Endometrial microvascular endothelial cells (primary cell): ENCODE results near the gene PTPN23. TPM values are rescaled to one million over a fixed set of nuclear protein-coding genes. Genes with fewer than 3 reads are reported as not detected.
"Not testable (repeated sequence)": the region's sequence is repeated elsewhere in the genome, so short reads cannot be mapped to it uniquely, and the experiment has no call there.

Experiments
- in situ Hi-C: cut with HindIII; loops from 2 replicates; pipeline ENCODE4 v1.10.0; 2017; ENCODE audit warnings: low sequenced_read_pairs, low pct_unique_long_range_greater_than_20kb; ENCODE audit errors: inconsistent ontology term
- total RNA-seq: library from RNA; depleted of rRNA; stranded (reverse); fragments of >200 nt; gene quantifications from one replicate; pipeline ENCODE4 v1.2.3, GENCODE V29; 2015; ENCODE audit errors: inconsistent ontology term

Gene PTPN23, protein sequence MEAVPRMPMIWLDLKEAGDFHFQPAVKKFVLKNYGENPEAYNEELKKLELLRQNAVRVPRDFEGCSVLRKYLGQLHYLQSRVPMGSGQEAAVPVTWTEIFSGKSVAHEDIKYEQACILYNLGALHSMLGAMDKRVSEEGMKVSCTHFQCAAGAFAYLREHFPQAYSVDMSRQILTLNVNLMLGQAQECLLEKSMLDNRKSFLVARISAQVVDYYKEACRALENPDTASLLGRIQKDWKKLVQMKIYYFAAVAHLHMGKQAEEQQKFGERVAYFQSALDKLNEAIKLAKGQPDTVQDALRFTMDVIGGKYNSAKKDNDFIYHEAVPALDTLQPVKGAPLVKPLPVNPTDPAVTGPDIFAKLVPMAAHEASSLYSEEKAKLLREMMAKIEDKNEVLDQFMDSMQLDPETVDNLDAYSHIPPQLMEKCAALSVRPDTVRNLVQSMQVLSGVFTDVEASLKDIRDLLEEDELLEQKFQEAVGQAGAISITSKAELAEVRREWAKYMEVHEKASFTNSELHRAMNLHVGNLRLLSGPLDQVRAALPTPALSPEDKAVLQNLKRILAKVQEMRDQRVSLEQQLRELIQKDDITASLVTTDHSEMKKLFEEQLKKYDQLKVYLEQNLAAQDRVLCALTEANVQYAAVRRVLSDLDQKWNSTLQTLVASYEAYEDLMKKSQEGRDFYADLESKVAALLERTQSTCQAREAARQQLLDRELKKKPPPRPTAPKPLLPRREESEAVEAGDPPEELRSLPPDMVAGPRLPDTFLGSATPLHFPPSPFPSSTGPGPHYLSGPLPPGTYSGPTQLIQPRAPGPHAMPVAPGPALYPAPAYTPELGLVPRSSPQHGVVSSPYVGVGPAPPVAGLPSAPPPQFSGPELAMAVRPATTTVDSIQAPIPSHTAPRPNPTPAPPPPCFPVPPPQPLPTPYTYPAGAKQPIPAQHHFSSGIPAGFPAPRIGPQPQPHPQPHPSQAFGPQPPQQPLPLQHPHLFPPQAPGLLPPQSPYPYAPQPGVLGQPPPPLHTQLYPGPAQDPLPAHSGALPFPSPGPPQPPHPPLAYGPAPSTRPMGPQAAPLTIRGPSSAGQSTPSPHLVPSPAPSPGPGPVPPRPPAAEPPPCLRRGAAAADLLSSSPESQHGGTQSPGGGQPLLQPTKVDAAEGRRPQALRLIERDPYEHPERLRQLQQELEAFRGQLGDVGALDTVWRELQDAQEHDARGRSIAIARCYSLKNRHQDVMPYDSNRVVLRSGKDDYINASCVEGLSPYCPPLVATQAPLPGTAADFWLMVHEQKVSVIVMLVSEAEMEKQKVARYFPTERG (N-terminal part only)
- total RNA-seq: 21.6 TPM

DNA sequence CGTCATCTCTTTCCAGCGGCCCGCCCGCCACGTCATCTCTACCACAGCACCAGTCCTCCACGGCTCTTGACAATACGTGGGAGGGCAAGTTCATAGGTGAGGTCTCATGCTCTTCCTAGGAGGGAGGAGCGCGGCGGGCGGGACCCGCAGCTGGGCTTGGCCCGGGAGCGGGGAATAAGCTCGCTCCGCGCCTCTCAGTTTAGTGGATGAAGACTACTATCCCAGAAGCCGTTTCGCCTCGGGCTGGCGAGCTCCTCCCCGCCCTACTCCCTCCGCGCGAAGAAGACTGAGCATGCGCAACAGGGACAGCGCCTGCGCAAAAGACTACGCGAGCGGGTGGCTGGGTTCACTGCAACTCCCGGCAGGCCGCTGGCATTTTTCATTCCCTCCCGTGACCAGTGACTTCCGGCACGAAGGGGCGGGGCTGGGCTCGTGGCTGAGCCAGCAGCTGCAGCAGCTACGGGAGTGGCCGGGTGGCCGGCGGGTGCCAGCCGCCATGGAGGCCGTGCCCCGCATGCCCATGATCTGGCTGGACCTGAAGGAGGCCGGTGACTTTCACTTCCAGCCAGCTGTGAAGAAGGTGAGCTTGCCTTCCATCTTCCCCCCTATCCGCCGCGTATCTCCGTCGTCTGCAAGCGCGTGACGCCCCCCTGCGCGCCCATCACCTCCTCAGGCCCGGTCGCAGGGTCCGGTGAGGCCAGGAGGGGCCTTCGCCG lies at the start of gene PTPN23:
Gene PTPN23 (plus strand): TSS at position 421 of the 716 bp plus-strand sequence. CDS start 76 bp downstream, at position 497.
- in situ Hi-C loops: no loop called here

DNA sequence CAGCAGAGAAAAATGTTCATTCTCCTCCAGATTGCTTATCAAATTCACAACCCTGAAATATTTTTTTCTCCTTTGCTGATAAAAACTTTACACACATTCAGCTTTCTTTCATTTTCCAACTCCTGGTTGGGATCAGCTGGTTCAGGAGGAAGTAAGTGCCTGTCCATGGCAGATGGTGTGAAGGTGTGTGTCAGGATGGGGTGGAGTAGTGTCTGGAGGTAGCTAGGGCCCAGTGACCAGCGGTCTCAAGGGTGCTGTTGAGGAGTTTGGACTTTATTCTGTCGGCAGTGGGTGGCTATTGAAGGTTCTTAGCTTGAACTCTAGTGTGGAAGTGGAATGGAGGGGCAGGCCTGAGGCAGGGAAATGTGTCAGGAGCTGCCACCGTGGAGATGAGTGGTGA lies 46.9 kb upstream of the PTPN23 start:
- in situ Hi-C loops: no loop called here

DNA sequence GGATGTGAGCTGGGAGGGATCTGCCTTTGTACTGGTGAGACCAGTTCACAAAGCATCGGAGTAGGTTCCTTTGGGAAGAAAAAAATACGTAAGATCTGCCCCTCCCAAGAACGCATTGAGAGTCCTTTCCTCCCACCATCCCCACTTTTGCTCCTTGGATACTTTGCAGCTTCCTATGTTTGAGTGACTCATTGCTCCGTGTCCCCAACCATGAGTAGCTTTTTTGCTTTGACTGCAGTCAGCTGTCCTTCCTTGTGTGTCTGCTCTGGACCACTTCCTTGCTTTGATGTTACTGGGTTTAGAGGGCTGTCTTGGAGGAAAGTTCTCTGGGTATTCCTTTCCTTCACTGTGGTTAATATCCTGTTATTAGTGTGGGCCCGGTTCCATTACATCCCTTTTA lies 43.2 kb upstream of the PTPN23 start:
- in situ Hi-C loops: no loop called here

DNA sequence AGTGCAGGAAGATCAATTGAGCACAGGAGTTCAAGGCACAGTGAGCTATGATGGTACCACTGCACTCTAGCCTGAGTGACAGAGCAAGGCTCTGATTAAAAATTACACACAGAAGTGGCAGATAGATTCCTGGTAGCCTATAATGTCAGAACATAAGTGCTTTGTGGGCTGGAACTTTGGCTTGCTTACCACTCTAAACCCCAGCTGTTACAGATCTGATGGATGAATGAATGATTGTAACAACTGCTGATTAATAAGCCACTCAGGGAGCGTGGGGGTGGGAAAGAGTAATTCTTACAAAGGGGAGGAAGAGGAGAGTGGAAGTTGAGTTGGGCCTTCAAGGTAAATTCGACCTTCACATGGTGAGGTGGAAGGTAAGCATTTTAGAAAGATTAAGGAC lies 40.9 kb upstream of the PTPN23 start:
- in situ Hi-C loops: no loop called here

DNA sequence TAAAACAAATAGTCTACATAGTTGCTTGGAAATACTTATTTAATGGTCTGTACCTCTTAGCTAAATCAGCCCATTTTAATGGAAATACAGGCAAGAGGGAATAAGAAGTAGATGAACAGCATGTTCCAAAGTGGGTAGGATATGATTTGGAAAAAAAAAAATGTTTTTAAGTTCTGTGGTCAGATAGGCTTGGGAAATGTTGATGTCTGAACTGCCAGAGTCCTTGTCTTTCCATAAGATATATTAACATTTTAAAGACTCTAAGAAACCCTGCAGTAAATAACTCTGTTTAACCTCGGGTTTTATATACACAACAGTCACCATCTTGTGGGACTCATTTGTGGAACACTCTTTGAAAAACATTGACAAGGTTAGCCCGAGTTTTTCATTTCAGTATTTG lies 40.0 kb upstream of the PTPN23 start:
- in situ Hi-C loops: no loop called here

DNA sequence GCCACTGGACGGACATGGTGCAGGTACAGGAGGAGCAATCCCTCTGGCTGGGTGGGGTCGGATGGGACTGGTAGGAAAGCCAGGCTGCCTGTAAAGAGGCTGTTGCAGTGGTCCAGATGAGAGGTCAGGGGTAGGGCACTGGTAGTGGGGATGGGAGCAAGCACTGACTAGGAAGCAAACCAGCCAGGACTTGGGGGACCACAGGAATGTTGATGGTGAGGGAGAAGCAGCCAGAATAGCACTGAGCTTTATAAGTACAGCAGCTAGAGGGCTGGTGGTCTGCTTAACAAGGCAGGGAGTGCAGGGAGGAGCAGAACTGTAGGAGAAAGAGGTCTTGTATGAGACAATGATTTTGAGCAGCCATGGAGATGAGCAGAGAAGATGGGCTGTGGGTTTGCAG lies 38.7 kb upstream of the PTPN23 start:
- in situ Hi-C loops: no loop called here

DNA sequence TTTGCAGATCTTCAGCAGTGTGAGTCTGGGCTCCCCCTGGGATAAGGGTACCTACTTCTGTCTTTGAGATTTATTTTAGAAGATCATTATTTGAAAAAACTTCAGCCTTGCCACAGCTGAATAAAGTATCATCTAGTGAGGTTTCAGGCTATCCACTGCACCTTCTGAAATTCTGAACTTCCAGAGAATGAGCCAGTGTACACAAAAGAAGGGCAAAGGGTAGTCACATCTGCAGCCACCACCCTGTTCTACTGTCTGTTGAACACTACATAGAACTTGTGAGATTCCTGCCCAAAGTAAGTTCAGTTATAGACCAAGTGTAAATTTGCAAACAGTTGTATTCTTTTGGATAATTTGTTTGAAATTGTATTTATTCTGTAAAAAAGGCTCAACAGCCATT lies 38.0 kb upstream of the PTPN23 start:
- in situ Hi-C loops: no loop called here

DNA sequence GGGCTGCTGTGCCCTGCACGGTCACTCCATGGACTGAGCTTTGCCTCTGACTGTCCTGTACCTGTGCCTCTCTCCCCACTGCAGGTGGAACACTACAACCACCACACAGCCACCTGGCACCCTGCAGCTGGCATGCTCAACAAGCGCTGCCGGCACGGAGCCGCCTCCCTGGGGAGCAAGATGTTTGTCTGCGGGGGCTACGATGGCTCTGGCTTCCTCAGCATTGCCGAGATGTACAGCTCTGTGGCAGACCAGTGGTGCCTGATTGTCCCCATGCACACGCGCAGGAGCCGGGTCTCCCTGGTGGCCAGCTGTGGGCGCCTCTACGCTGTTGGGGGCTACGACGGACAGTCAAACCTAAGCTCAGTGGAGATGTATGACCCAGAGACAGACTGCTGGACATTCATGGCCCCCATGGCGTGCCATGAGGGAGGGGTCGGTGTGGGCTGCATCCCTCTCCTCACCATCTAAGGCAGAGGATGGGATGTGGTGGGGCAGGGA lies 37.3 kb upstream of the PTPN23 start:
- in situ Hi-C loops: no loop called here

DNA sequence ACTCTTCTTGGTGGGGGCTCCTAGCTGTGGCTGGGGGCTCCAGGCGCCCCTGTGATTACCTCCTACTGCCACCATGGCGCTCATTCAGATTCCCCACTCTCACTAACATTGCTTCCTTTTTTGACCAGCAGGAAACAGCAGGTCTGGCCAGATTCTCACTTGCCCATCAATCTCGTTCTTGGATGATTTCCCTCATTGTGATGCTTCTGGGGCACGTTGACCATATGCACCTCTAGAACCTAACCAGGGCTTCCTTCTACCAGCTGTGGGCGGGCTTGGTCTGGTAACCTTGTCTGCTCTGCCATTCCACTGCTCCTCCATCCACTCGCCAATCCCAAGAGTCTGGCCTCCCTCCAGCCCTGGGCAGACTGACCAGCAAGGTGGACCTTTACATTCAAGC lies 35.9 kb upstream of the PTPN23 start:
- in situ Hi-C loops: no loop called here

DNA sequence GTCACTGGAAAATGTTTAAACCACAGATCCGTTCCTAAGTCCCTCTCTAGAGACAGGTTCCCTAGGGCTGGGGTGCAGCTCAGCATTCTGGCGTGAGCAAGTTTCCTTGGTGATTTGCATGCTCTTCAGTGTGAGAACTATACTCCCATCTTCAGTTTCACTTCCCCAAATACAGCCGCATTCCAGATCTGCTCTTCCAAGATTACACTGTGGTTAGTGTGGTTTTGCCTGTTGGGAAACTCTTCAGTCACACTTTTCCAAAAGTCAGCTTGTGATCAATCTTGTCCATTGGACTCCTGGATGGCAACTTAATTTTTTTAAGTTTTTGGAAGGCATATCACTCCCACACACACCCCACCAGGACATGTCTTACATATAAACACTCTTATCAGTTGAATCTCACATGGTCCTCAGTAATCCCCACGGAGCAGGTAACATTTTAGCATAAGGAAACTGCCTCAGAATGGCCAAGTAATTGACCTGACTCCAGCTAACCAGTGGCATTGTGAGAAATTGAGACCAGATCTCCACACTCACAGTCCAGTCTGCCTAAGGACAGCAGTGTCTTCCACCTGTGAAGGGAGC lies 33.5 kb upstream of the PTPN23 start:
- in situ Hi-C loops: no loop called here

DNA sequence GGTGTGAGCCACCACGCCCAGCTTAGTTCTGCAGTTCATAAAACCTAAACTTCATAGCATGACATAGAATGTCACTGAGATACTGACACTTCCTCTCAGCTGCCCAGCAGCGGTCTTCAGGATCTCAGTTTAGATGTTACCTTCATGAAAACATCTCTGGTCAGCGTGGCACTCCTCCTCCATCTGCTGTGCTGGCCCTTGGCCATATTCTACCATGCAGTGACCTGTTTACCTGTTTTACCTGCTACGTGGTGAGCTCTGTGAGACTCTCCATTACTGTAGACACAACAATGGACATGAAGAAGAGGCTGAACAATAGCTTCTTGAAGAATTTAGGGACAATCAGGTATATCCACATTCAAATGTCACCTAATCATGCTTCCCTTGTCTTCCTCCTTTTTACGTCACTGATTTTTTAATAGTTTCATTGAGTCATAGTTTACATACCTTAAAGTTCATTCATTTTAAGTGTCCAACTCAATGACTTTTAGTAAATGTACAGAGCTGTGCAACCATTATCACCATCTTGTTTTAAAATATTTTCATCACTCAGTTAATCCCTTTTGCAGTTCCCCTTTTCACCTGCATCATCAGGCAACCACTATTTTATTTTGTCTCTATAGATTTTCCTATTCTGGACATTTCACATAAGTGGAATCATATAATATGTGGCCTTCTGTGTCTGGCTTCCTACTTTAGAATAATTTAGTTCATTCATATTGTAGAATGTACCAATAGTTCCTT lies 32.2 kb upstream of the PTPN23 start:
- in situ Hi-C loops: no loop called here

DNA sequence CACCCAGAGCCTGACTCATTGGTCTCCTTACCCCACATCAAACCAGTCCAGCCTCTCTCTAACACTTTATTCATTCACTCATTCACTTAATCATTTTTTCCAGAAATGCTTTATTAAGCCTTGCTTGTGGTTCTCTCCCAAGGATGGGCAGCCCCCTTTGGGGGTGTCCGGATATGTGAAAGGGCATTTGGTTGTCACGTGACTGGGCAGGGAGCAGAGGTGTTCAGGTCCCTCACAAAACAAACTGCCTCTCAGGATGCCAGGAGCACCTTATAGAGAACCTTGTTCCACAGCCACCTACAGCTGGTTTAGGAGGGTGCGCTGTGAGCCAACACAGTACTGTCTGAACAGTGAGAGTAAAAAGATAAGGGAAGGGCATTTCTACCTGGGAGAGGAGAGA lies 25.8 kb upstream of the PTPN23 start:
- in situ Hi-C loops: no loop called here

DNA sequence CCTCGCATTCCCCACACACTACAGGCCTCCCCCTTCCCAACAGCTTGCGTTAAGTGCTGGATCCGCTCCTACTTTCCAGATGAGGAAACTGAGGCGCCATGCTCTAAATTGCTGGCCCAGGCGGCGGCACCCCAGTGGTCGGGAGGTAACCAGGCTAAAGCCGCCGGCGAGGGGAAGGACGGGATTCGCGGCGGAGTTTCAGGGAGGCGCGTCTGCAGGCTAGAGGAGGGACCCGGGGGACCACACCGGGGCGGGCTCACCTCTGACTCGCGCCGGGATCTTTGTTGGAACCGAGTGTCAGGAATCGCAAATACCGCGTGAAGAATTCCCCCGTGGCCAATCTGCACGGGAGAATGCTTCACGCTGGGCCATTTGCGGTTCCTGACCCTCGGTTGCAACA lies 24.6 kb upstream of the PTPN23 start:
- in situ Hi-C loops: no loop called here

DNA sequence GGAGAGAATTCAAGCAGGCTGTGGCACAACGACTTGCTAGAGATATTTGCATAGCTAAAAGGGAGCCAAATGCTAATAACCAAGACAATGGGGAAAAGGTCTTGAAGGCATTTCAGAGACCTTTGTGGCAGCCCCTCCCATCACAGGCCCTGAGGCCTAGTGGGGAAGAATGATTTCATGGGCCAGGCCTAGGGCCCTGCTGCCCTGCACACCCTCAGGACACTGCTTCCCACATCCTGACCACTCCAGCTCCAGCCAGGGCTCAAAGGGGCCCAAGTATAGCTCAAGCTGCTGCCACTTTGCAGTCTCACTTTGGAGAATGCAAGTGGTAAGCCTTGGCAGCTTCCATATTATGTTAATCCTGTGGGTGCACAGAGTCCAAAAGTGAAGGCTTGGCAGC lies 21.5 kb upstream of the PTPN23 start:
- in situ Hi-C loops: no loop called here

DNA sequence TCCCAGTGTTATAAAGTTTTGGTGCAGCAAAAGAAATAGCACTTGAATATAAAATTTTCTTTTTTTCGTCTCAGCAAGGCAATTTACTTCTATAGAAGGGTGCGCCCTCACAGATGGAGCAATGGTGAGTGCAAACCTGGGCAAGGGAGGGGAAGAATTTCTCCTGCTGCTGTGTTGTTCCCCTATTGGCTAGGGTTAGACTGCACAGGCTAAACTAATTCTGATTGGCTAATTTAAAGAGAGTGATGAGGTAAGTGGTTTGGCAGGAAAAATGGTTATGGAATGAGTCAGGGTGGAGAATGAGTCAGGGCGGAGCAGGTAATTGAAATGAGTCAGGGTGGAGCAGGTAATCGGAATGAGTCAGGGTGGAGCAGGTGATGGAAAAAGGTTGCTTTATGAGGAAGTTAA lies 20.7 kb upstream of the PTPN23 start:
- in situ Hi-C loops: not testable (repeated sequence)

DNA sequence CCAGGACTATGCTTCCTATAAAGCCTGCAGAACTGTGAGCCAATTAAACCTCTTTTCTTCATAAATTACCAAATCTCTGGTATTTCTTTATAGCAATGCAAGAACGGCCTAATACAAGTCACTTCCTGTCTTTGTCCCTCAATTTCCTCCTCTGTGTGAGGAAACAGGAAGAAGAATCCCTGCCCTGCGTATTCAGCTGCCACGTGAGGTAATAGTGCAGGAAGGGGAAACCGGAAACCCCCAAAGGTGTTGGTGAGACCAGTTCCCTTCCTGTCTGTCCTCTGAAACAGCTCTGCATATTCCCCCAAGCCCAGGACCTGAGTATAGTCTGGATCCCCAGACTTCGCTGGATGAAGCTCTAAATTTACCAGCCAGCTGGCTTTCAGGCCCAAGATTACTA lies 18.1 kb upstream of the PTPN23 start:
- in situ Hi-C loops: no loop called here
